Stimulated activated CD8-positive, alpha-beta memory T cell treated with anti-CD3 and anti-CD28 coated beads, Interleukin-4, amount 100 ng/mL, for 1 hour (primary cell): ENCODE results near the gene TMEM38B.
"Not testable (repeated sequence)": the region's sequence is repeated elsewhere in the genome, so short reads cannot be mapped to it uniquely, and the experiment has no call there.

ENCODE experiments used
- DNase-seq, 2 donors: peaks; one replicate each; pipeline ENCODE4 v3.0.0-alpha.2; 2020; ENCODE audit warnings: low read depth in 2 of 2, low spot score in 1 of 2

Gene TMEM38B

GRCh38 chr9:105681313-105681712, 13.0 kb upstream of the TMEM38B start:
- no peak for DNase-seq

- DNase-seq = no peak
Observed at GRCh38 chr9:105681724-105682123, 12.6 kb upstream of the TMEM38B start.

GRCh38 chr9:105683688-105684275, 10.6 kb upstream of the TMEM38B start:
- DNase-seq = no peak

GRCh38 chr9:105686936-105687335, 7.4 kb upstream of the TMEM38B start:
- no peak for DNase-seq

GRCh38 chr9:105690742-105691141, 3.6 kb upstream of the TMEM38B start:
- DNase-seq = no peak

GRCh38 chr9:105693435-105694189, 729 bp upstream of the TMEM38B start:
- no peak for DNase-seq

GRCh38 chr9:105694848-105695581, 674 bp downstream of the TMEM38B start:
- peak; percentile 9 to 12 for DNase-seq

GRCh38 chr9:105696219-105696793, 2.0 kb downstream of the TMEM38B start:
- no peak for DNase-seq

GRCh38 chr9:105697871-105698270, 3.5 kb downstream of the TMEM38B start:
- no peak for DNase-seq

GRCh38 chr9:105698348-105698870, 4.1 kb downstream of the TMEM38B start:
- no peak for DNase-seq

- DNase-seq = no peak
Observed at GRCh38 chr9:105700668-105701067, 6.3 kb downstream of the TMEM38B start.

GRCh38 chr9:105701145-105701544, 6.8 kb downstream of the TMEM38B start:
- DNase-seq = no peak

- DNase-seq = no peak
Observed at GRCh38 chr9:105702207-105702606, 7.9 kb downstream of the TMEM38B start.

GRCh38 chr9:105703638-105704037, 9.3 kb downstream of the TMEM38B start:
- not testable (repeated sequence) for DNase-seq

GRCh38 chr9:105706156-105706555, 11.8 kb downstream of the TMEM38B start:
- no peak for DNase-seq

GRCh38 chr9:105708405-105708804, 14.1 kb downstream of the TMEM38B start:
- DNase-seq = no peak

- DNase-seq = no peak
Observed at GRCh38 chr9:105710638-105711037, 16.3 kb downstream of the TMEM38B start.

- DNase-seq = no peak
Observed at GRCh38 chr9:105711867-105712266, 17.5 kb downstream of the TMEM38B start.

- DNase-seq = no peak
Observed at GRCh38 chr9:105712297-105712696, 18.0 kb downstream of the TMEM38B start.

GRCh38 chr9:105712773-105713172, 18.4 kb downstream of the TMEM38B start:
- DNase-seq = no peak

GRCh38 chr9:105713260-105714019, 19.1 kb downstream of the TMEM38B start:
- DNase-seq = no peak
